Neural cell (in vitro differentiated cells): Measurements from ENCODE around the gene HS6ST2. TPM values are rescaled to one million over a fixed set of nuclear protein-coding genes. Genes with fewer than 3 reads are reported as not detected.

Experiments used
- H2AFZ ChIP-seq: fragments of 200-600, 300-800 bp; sonication (generic), shearing (Covaris generic); 2 replicates; pipeline ENCODE4 v1.6.0; 2014; ENCODE audit warnings: low read depth, mild to moderate bottlenecking, antibody characterized with exemption, low read length, moderate library complexity
- H3F3A ChIP-seq: fragments of 200-600 bp; shearing (Covaris generic); 2 replicates; pipeline ENCODE4 v1.6.1; 2016; ENCODE audit warnings: mild to moderate bottlenecking, moderate library complexity, mixed read lengths, antibody characterized with exemption, low read length; ENCODE audit not compliant: insufficient read depth, poor library complexity, severe bottlenecking
- H3K27ac ChIP-seq: fragments of 200-600, 300-800 bp; sonication (generic), shearing (Covaris generic); 2 replicates; pipeline ENCODE4 v1.5.1; 2014; ENCODE audit warnings: mild to moderate bottlenecking, low read length, moderate library complexity
- H3K27me3 ChIP-seq: fragments of 300-800, 200-600 bp; sonication (generic), shearing (Covaris generic); 2 replicates; pipeline ENCODE4 v1.6.0; 2014; ENCODE audit warnings: mild to moderate bottlenecking, low read depth, low read length, moderate library complexity; ENCODE audit not compliant: insufficient read depth
- H3K36me3 ChIP-seq: fragments of 300-800, 200-600 bp; sonication (generic), shearing (Covaris generic); 2 replicates; pipeline ENCODE4 v1.5.1; 2014; ENCODE audit warnings: mild to moderate bottlenecking, antibody characterized with exemption, low read length, moderate library complexity; ENCODE audit not compliant: insufficient read depth
- H3K4me2 ChIP-seq: fragments of 300-800, 200-600 bp; sonication (generic), shearing (Covaris generic); 2 replicates; pipeline ENCODE4 v1.6.0; 2014; ENCODE audit warnings: mild to moderate bottlenecking, low read length
- H3K4me3 ChIP-seq: fragments of 300-800, 200-600 bp; sonication (generic), shearing (Covaris generic); 2 replicates; pipeline ENCODE4 v1.5.1; 2014; ENCODE audit warnings: mild to moderate bottlenecking, low read length, moderate library complexity
- H3K79me2 ChIP-seq: fragments of 200-600 bp; shearing (Covaris generic); replicated peaks from 2 replicates; pipeline ENCODE4 v1.6.0; 2014; ENCODE audit warnings: mild to moderate bottlenecking, low read length, moderate library complexity; ENCODE audit not compliant: insufficient read depth
- H3K9ac ChIP-seq: fragments of 300-800, 200-600 bp; sonication (generic), shearing (Covaris generic); 2 replicates; pipeline ENCODE4 v1.6.1; 2016; ENCODE audit warnings: mild to moderate bottlenecking, low read length, mixed read lengths
- H3K9me2 ChIP-seq: fragments of 200-600 bp; shearing (Covaris generic); 2 replicates; pipeline ENCODE4 v1.6.1; 2016; ENCODE audit warnings: mild to moderate bottlenecking, low read length, mixed read lengths; ENCODE audit not compliant: insufficient read depth
- H3K9me3 ChIP-seq: fragments of 200-600, 300-800 bp; sonication (generic), shearing (Covaris generic); 2 replicates; pipeline ENCODE4 v1.6.1; 2016; ENCODE audit warnings: mild to moderate bottlenecking, mixed run types, low read length, moderate library complexity, mixed read lengths
- H4K20me1 ChIP-seq: fragments of 200-600 bp; shearing (Covaris generic); 2 replicates; pipeline ENCODE4 v1.6.1; 2016; ENCODE audit warnings: mild to moderate bottlenecking, mixed run types; ENCODE audit not compliant: insufficient read depth
- EP300 ChIP-seq: fragments of 450-650 bp; conservative IDR thresholded peaks from 2 replicates; pipeline ENCODE4 v1.6.1; 2014; ENCODE audit warnings: antibody characterized with exemption, mild to moderate bottlenecking, moderate library complexity; ENCODE audit not compliant: poor library complexity, severe bottlenecking
- EZH2 ChIP-seq: fragments of 200-600, 300-800 bp; shearing (Covaris generic), sonication (generic); IDR thresholded peaks from 2 replicates; pipeline ENCODE4 v1.6.1; 2014; ENCODE audit warnings: antibody characterized with exemption, low read length, borderline replicate concordance, mild to moderate bottlenecking; ENCODE audit not compliant: insufficient read depth, poor library complexity, severe bottlenecking
- MXI1 ChIP-seq: fragments of 450-650 bp; conservative IDR thresholded peaks from 2 replicates; pipeline ENCODE4 v1.6.1; 2014; ENCODE audit warnings: antibody characterized with exemption, mild to moderate bottlenecking; ENCODE audit not compliant: poor library complexity, severe bottlenecking
- POLR2AphosphoS5 ChIP-seq: IDR thresholded peaks from 2 replicates; pipeline ENCODE4 v1.6.1; 2012
- RAD21 ChIP-seq: fragments of 450-650 bp; conservative IDR thresholded peaks from 2 replicates; pipeline ENCODE4 v1.6.1; 2014; ENCODE audit warnings: antibody characterized with exemption, mild to moderate bottlenecking, moderate library complexity
- SMC3 ChIP-seq: fragments of 450-650 bp; conservative IDR thresholded peaks from 2 replicates; pipeline ENCODE4 v1.6.1; 2014; ENCODE audit warnings: antibody characterized with exemption, mild to moderate bottlenecking, moderate library complexity; ENCODE audit not compliant: poor library complexity
- TAF1 ChIP-seq: IDR thresholded peaks from 2 replicates; pipeline ENCODE4 v1.6.1; 2012; ENCODE audit warnings: low read depth
- polyA plus RNA-seq: library from polyadenylated mRNA; depleted of rRNA; stranded (reverse); fragments of >200 nt; gene quantifications from 2 replicates; pipeline ENCODE4 v1.2.3, GENCODE V29; 2014
- TF ChIP-seq, protein P1 (sequence below): fragments of 450-650 bp; IDR thresholded peaks from 2 replicates; pipeline ENCODE4 v1.5.1; 2014; ENCODE audit warnings: antibody characterized with exemption, mild to moderate bottlenecking, moderate library complexity; ENCODE audit not compliant: poor library complexity, severe bottlenecking
- TF ChIP-seq, protein P2 (sequence below): IDR thresholded peaks from 2 replicates; pipeline ENCODE4 v1.6.1; 2012; ENCODE audit warnings: borderline replicate concordance

Gene HS6ST2
- polyA plus RNA-seq, 1 donor from 2014 or later, result 43.0 TPM

DNA sequence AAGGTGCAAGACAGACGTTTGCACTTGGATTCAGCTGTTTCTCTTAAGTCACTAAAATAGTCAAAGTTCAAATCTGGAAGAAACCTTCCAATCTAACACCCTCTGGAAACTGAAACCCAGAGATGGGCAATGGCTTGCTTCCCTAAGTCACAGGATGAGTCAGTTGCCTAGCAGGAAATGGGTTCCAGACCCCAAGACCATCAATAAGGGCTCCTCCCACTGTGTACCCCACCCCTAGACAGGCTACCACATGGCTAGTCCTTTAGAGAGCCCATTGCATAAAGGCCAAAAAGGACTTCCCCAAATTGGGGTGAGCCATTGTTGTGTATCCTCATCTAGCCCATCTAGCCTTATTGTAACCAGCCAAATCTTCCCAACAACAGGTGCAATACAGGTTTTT, 216.2 kb downstream of the HS6ST2 start:
- no peaks in the 10 kb centered on the region for H4K20me1 ChIP-seq
- H2AFZ ChIP-seq, result no peak overlapping the region
- H3K27me3 ChIP-seq, result no peaks in the 10 kb centered on the region
- no peak overlapping the region for H3K9ac ChIP-seq
- H3K9me2 ChIP-seq, result no peaks in the 10 kb centered on the region
- TF ChIP-seq POLR2AphosphoS5, result no peak
- no peak for TF ChIP-seq MXI1
- TF ChIP-seq, protein P1, sequence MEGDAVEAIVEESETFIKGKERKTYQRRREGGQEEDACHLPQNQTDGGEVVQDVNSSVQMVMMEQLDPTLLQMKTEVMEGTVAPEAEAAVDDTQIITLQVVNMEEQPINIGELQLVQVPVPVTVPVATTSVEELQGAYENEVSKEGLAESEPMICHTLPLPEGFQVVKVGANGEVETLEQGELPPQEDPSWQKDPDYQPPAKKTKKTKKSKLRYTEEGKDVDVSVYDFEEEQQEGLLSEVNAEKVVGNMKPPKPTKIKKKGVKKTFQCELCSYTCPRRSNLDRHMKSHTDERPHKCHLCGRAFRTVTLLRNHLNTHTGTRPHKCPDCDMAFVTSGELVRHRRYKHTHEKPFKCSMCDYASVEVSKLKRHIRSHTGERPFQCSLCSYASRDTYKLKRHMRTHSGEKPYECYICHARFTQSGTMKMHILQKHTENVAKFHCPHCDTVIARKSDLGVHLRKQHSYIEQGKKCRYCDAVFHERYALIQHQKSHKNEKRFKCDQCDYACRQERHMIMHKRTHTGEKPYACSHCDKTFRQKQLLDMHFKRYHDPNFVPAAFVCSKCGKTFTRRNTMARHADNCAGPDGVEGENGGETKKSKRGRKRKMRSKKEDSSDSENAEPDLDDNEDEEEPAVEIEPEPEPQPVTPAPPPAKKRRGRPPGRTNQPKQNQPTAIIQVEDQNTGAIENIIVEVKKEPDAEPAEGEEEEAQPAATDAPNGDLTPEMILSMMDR, result no peak
- TF ChIP-seq EP300, result no peak
- no peak for TF ChIP-seq RAD21
- TF ChIP-seq SMC3, result no peak
- TF ChIP-seq TAF1, result no peak
- TF ChIP-seq, protein P2, sequence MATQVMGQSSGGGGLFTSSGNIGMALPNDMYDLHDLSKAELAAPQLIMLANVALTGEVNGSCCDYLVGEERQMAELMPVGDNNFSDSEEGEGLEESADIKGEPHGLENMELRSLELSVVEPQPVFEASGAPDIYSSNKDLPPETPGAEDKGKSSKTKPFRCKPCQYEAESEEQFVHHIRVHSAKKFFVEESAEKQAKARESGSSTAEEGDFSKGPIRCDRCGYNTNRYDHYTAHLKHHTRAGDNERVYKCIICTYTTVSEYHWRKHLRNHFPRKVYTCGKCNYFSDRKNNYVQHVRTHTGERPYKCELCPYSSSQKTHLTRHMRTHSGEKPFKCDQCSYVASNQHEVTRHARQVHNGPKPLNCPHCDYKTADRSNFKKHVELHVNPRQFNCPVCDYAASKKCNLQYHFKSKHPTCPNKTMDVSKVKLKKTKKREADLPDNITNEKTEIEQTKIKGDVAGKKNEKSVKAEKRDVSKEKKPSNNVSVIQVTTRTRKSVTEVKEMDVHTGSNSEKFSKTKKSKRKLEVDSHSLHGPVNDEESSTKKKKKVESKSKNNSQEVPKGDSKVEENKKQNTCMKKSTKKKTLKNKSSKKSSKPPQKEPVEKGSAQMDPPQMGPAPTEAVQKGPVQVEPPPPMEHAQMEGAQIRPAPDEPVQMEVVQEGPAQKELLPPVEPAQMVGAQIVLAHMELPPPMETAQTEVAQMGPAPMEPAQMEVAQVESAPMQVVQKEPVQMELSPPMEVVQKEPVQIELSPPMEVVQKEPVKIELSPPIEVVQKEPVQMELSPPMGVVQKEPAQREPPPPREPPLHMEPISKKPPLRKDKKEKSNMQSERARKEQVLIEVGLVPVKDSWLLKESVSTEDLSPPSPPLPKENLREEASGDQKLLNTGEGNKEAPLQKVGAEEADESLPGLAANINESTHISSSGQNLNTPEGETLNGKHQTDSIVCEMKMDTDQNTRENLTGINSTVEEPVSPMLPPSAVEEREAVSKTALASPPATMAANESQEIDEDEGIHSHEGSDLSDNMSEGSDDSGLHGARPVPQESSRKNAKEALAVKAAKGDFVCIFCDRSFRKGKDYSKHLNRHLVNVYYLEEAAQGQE, result no peak
- no peak for TF ChIP-seq EZH2
- no peak overlapping the region for H3K27ac ChIP-seq
- H3K36me3 ChIP-seq, result no peaks in the 10 kb centered on the region
- H3K79me2 ChIP-seq, result no peaks in the 10 kb centered on the region
- no peak overlapping the region for H3K4me3 ChIP-seq
- no peaks in the 10 kb centered on the region for H3F3A ChIP-seq
- H3K4me2 ChIP-seq, result no peak overlapping the region
- no peaks in the 10 kb centered on the region for H3K9me3 ChIP-seq

DNA sequence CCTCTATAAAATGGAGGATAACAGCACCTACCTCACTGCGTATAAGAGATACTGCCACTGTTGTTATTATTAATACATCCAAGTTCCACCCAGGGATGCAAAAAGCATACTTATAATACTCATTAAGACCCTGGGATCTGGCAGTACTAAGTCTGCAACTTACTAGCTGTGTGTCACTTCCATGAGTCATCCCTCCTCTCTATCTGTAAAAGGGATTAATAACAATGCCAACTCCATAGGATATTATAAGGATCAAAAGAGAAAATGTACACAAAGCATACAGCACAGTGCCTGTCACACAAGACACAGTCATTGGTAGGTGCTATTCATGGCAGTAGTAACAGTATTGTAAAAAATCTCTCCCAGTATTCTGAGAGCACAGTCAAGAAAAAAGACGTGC, 216.7 kb downstream of the HS6ST2 start:
- H3K4me2 ChIP-seq, result no peak overlapping the region
- no peaks in the 10 kb centered on the region for H3K36me3 ChIP-seq
- no peak overlapping the region for H3K27ac ChIP-seq
- H3K9me2 ChIP-seq, result no peaks in the 10 kb centered on the region
- TF ChIP-seq POLR2AphosphoS5 (no peak), EP300 (no peak), EZH2 (no peak), SMC3 (no peak), MXI1 (no peak), TAF1 (no peak), RAD21 (no peak)
- TF ChIP-seq, protein P1, result no peak
- TF ChIP-seq, protein P2, result no peak
- H3F3A ChIP-seq, result no peaks in the 10 kb centered on the region
- no peak overlapping the region for H3K9ac ChIP-seq
- no peak overlapping the region for H2AFZ ChIP-seq
- no peaks in the 10 kb centered on the region for H3K27me3 ChIP-seq
- no peaks in the 10 kb centered on the region for H3K9me3 ChIP-seq
- no peak overlapping the region for H3K4me3 ChIP-seq
- no peaks in the 10 kb centered on the region for H4K20me1 ChIP-seq
- no peaks in the 10 kb centered on the region for H3K79me2 ChIP-seq
